G401 (cell line): Measurements from ENCODE around the gene PRKCA. TPM values are rescaled to one million over a fixed set of nuclear protein-coding genes. Genes with fewer than 3 reads are reported as not detected.

Experiments used
- DNase-seq: peaks from one replicate; pipeline ENCODE4 v3.0.0-alpha.2; 2015; ENCODE audit warnings: low spot score
- in situ Hi-C: cut with HindIII; loops from 2 replicates; pipeline ENCODE4 v1.10.0; 2016; ENCODE audit warnings: low sequenced_read_pairs, mixed read lengths
- total RNA-seq: library from RNA; depleted of rRNA; stranded (reverse); fragments of >200 nt; shearing (Covaris generic); gene quantifications from 2 replicates; pipeline ENCODE4 v1.2.3, GENCODE V29; 2014

Gene PRKCA
- total RNA-seq, 1 experiment from 2014 or later: 44.7 TPM

GRCh38 chr17:66667491-66668030 is 365.1 kb downstream of the PRKCA start:
- DNase-seq: no peak
- in situ Hi-C loops: no loop called here

GRCh38 chr17:66670206-66670605 is 367.8 kb downstream of the PRKCA start:
- DNase-seq: no peak
- in situ Hi-C loops: no loop called here

GRCh38 chr17:66671156-66671555 is 368.7 kb downstream of the PRKCA start:
- no peak for DNase-seq
- in situ Hi-C loops: no loop called here

GRCh38 chr17:66673668-66674276 is 371.4 kb downstream of the PRKCA start:
- in situ Hi-C loops: no loop called here
- peak; percentile 65 for DNase-seq

GRCh38 chr17:66675273-66675990 is 373.0 kb downstream of the PRKCA start:
- in situ Hi-C loops: no loop called here
- no peak for DNase-seq

- DNase-seq: no peak
- in situ Hi-C loops: no loop called here
Measured at GRCh38 chr17:66675991-66676371, 373.6 kb downstream of the PRKCA start.

GRCh38 chr17:66676421-66676820 is 374.0 kb downstream of the PRKCA start:
- in situ Hi-C loops: no loop called here
- DNase-seq: no peak

GRCh38 chr17:66677201-66677981 is 375.0 kb downstream of the PRKCA start:
- DNase-seq: no peak
- in situ Hi-C loops: no loop called here

- in situ Hi-C loops: no loop called here
- no peak for DNase-seq
Measured at GRCh38 chr17:66678061-66678460, 375.6 kb downstream of the PRKCA start.

GRCh38 chr17:66678827-66679226 is 376.4 kb downstream of the PRKCA start:
- no peak for DNase-seq
- in situ Hi-C loops: no loop called here

- in situ Hi-C loops: no loop called here
Measured at GRCh38 chr17:66679631-66680517, 377.5 kb downstream of the PRKCA start.

GRCh38 chr17:66682283-66682682 is 379.9 kb downstream of the PRKCA start:
- no peak for DNase-seq
- in situ Hi-C loops: no loop called here

More at GRCh38 chr17:66679631-66680517, 377.5 kb downstream of the PRKCA start:
- no peak for DNase-seq

- DNase-seq: no peak
- in situ Hi-C loops: no loop called here
Measured at GRCh38 chr17:66684261-66684660, 381.8 kb downstream of the PRKCA start.

GRCh38 chr17:66684731-66685130 is 382.3 kb downstream of the PRKCA start:
- no peak for DNase-seq
- in situ Hi-C loops: no loop called here

GRCh38 chr17:66686601-66687000 is 384.2 kb downstream of the PRKCA start:
- in situ Hi-C loops: no loop called here
- no peak for DNase-seq

- in situ Hi-C loops: no loop called here
Measured at GRCh38 chr17:66687570-66688284, 385.3 kb downstream of the PRKCA start.

GRCh38 chr17:66689221-66689620 is 386.8 kb downstream of the PRKCA start:
- DNase-seq: peak; percentile 19
- in situ Hi-C loops: no loop called here

More at GRCh38 chr17:66687570-66688284, 385.3 kb downstream of the PRKCA start:
- no peak for DNase-seq

GRCh38 chr17:66690166-66690565 is 387.8 kb downstream of the PRKCA start:
- no peak for DNase-seq
- in situ Hi-C loops: no loop called here
